ENCODE measurements around the gene GATAD2A. TPM values are rescaled to one million over a fixed set of nuclear protein-coding genes. Genes with fewer than 3 reads are reported as not detected.

Gene GATAD2A
- total and polyA plus RNA-seq, 2 of the 8 experiments (the other 6 are each of a cell fraction or from before 2014, with no cell fraction given) = 38.4 to 205 TPM

- peaks cover 14 to 23% of the 10 kb centered on the region in 2 experiments for H4K20me1 ChIP-seq (replicated peaks in 1 of 2; ENCODE audit: control insufficient read depth in 1 of 2, insufficient read depth in 2 of 2, low read length in 2 of 2)
- H3K4me2 ChIP-seq (ENCODE audit: insufficient read depth in 1 of 2, low read depth in 2 of 2, low read length in 2 of 2) = no peak overlapping the region
- H3K56ac ChIP-seq (replicated peaks; ENCODE audit: insufficient read length, low read depth, low read length) = no peak overlapping the region
- ChIA-PET CTCF (ENCODE audit: partially characterized antibody) (interaction anchor here (1.6 to 9.8 kb wide), 3 partner anchors 12 to 129 kb away, joined by 5 to 146 read pairs (median 7); no protein-coding TSS in a partner anchor), POLR2A (ENCODE audit: partially characterized antibody) (no interaction called here)
- peaks cover 12% of the 10 kb centered on the region; the same call in 1 of the 2 replicates for H3K79me1 ChIP-seq (ENCODE audit: low read depth, low read length)
- H4K8ac ChIP-seq (ENCODE audit: extremely low read depth, insufficient read depth, low read length) = peak overlapping the region; percentile 86
- H4K91ac ChIP-seq (replicated peaks; ENCODE audit: insufficient read length, low read length) = no peak overlapping the region
- no peak overlapping the region for H2BK15ac ChIP-seq (ENCODE audit: low read length)
- H3K18ac ChIP-seq (ENCODE audit: extremely low read depth, low read length) = no peak overlapping the region
- no peak overlapping the region for H2BK20ac ChIP-seq (ENCODE audit: low read length)
- no peak overlapping the region for H3K4ac ChIP-seq (replicated peaks; ENCODE audit: insufficient read length, low read depth, low read length)
- peaks cover 5 to 8% (median 7%) of the 10 kb centered on the region in 4 experiments for H3K4me1 ChIP-seq (replicated peaks in 1 of 4; ENCODE audit: control insufficient read depth in 3 of 4, insufficient read depth in 4 of 4, low read length in 3 of 4)
- 92% methylated on average over 15 of the region's 15 CpGs; no CpG with 5 or more reads in 1 of the 2 experiments for WGBS, 2 experiments (ENCODE audit: extremely low coverage in 1 of 2, insufficient coverage in 1 of 2, insufficient read length in 1 of 2, insufficient replicate concordance in 2 of 2, low coverage in 1 of 2, low lambda C conversion rate in 2 of 2, missing lambda C conversion rate in 1 of 2)
- no peak overlapping the region for H2BK5ac ChIP-seq (ENCODE audit: low read depth, low read length)
- H3K36me3 ChIP-seq (ENCODE audit: control insufficient read depth in 2 of 4, insufficient read depth in 4 of 4, low read length in 3 of 4) = peaks cover 9 to 34% (median 33%) of the 10 kb centered on the region in 4 experiments; a peak in 7 of 8 replicates
- no peaks in the 10 kb centered on the region for H3K9me3 ChIP-seq (ENCODE audit: insufficient read depth in 2 of 2, low read depth in 1 of 2, low read length in 1 of 2)
- no peak overlapping the region for H2AK5ac ChIP-seq (ENCODE audit: low read depth, low read length)
- no peak overlapping the region for H3K14ac ChIP-seq (ENCODE audit: insufficient read length)
- H2BK120ac ChIP-seq (replicated peaks; ENCODE audit: low read depth, low read length) = no peak overlapping the region
- H2BK12ac ChIP-seq (ENCODE audit: low read depth, low read length) = no peak overlapping the region
- H4K5ac ChIP-seq (ENCODE audit: insufficient read length, low read depth, low read length) = no peak overlapping the region
- H3K27ac ChIP-seq (ENCODE audit: low read depth, low read length) = no peak overlapping the region
- no peaks in the 10 kb centered on the region for H3K27me3 ChIP-seq (replicated peaks in 1 of 4; ENCODE audit: control insufficient read depth in 3 of 4, extremely low read depth in 1 of 4, insufficient read depth in 3 of 4, low read length in 3 of 4)
- FAIRE-seq (no peak), DNase-seq (ENCODE audit: low read depth in 1 of 2, low spot score in 2 of 2) (no peak)
- H3K79me2 ChIP-seq (ENCODE audit: control insufficient read depth in 1 of 2, insufficient read depth in 2 of 2, low read length in 2 of 2) = peaks cover 0 to 26% of the 10 kb centered on the region in 2 experiments; a peak in 2 of 4 replicates
- H2AFZ ChIP-seq (ENCODE audit: low read length) = no peak overlapping the region
- H3K4me3 ChIP-seq (ENCODE audit: extremely low read depth in 1 of 4, insufficient read depth in 2 of 4, low read depth in 3 of 4, low read length in 4 of 4) = no peak overlapping the region
- H3K9ac ChIP-seq (replicated peaks in 1 of 4; ENCODE audit: extremely low read depth in 1 of 4, low read depth in 3 of 4, low read length in 3 of 4) = peak overlapping the region in 2 of 4 experiments; percentile 20 to 45; a peak in 3 of 7 replicates
- no peak overlapping the region for H3K23ac ChIP-seq (ENCODE audit: insufficient read length)
- no peaks in the 10 kb centered on the region for H3K23me2 ChIP-seq (ENCODE audit: low read depth, low read length)
- TF ChIP-seq SP1 (IDR thresholded peaks at IDR 0.05; ENCODE audit: low read depth, low read length) = no peak
- no peak for TF ChIP-seq MAX (IDR thresholded peaks at IDR 0.05)
- no peak for TF ChIP-seq POLR2AphosphoS5 (IDR thresholded peaks at IDR 0.05; ENCODE audit: low read depth, low read length)
- TF ChIP-seq SP2 (IDR thresholded peaks at IDR 0.05; ENCODE audit: low read length) = no peak
- TF ChIP-seq E2F6 (IDR thresholded peaks at IDR 0.05) = no peak
- no peak for TF ChIP-seq YY1 (IDR thresholded peaks at IDR 0.05; ENCODE audit: low read depth, low read length)
- TF ChIP-seq SRF (IDR thresholded peaks at IDR 0.05; ENCODE audit: low read depth, low read length) = no peak
- TF ChIP-seq EP300 (IDR thresholded peaks at IDR 0.05; ENCODE audit: borderline replicate concordance in 1 of 2, low read depth in 2 of 2, low read length in 2 of 2) = no peak
- no peak for TF ChIP-seq NRF1 (IDR thresholded peaks at IDR 0.05; ENCODE audit: low read depth, low read length)
- TF ChIP-seq ZNF274 (IDR thresholded peaks at IDR 0.05; ENCODE audit: borderline replicate concordance, extremely low read depth, low read length) = no peak
- no peak for TF ChIP-seq ASH2L (IDR thresholded peaks at IDR 0.05; ENCODE audit: low read length)
- no peak for TF ChIP-seq BACH1 (IDR thresholded peaks at IDR 0.05; ENCODE audit: low read length)
- no peak for TF ChIP-seq CREB1 (IDR thresholded peaks at IDR 0.05)
Observed at GRCh38 chr19:19493841-19494546, 88.5 kb downstream of the GATAD2A start.

Measured in H1 (cell line).